GM23338 (cell line): Measurements from ENCODE around the gene PLAAT5. TPM values are rescaled to one million over a fixed set of nuclear protein-coding genes. Genes with fewer than 3 reads are reported as not detected.

Experiments
- ATAC-seq: fragments of 200-7000 bp; cut with Tn5 transposase; 3 replicates; pipeline ENCODE4 v1.9.1; 2020
- DNase-seq: peaks from one replicate; pipeline ENCODE4 v3.0.0-alpha.2; 2015; ENCODE audit warnings: low spot score
- H2AFZ ChIP-seq: fragments of 200-600 bp; sonication (generic); 2 replicates; pipeline ENCODE4 v1.8.0; 2016; ENCODE audit warnings: antibody characterized with exemption, mild to moderate bottlenecking, moderate library complexity
- H3F3A ChIP-seq: fragments of 200-600 bp; sonication (generic); replicated peaks from 2 replicates; pipeline ENCODE4 v1.8.0; 2017; ENCODE audit warnings: antibody characterized with exemption, mixed run types, low read depth
- H3K27ac ChIP-seq: fragments of 200-600 bp; sonication (generic); 2 replicates; pipeline ENCODE4 v1.6.1; 2016; ENCODE audit warnings: low read depth
- H3K27me3 ChIP-seq: fragments of 200-600 bp; sonication (generic); 2 replicates; pipeline ENCODE4 v1.8.0; 2016; ENCODE audit warnings: mild to moderate bottlenecking, mixed run types, moderate library complexity; ENCODE audit not compliant: insufficient read depth
- H3K36me3 ChIP-seq: fragments of 200-600 bp; sonication (generic); 2 replicates; pipeline ENCODE4 v1.8.0; 2016; ENCODE audit warnings: mild to moderate bottlenecking; ENCODE audit not compliant: insufficient read depth
- H3K4me1 ChIP-seq: fragments of 200-600 bp; sonication (generic); 2 replicates; pipeline ENCODE4 v1.8.0; 2016; ENCODE audit warnings: mild to moderate bottlenecking, moderate library complexity; ENCODE audit not compliant: insufficient read depth
- H3K4me2 ChIP-seq: fragments of 200-600 bp; sonication (generic); 2 replicates; pipeline ENCODE4 v1.7.1; 2017; ENCODE audit warnings: mixed run types
- H3K4me3 ChIP-seq: fragments of 200-600 bp; sonication (generic); 2 replicates; pipeline ENCODE4 v1.6.1; 2016; ENCODE audit warnings: mixed run types
- H3K79me2 ChIP-seq: fragments of 200-600 bp; sonication (generic); replicated peaks from 2 replicates; pipeline ENCODE4 v1.8.0; 2017; ENCODE audit warnings: mild to moderate bottlenecking; ENCODE audit not compliant: insufficient read depth
- H3K9me2 ChIP-seq: fragments of 200-600 bp; sonication (generic); 2 replicates; pipeline ENCODE4 v1.8.0; 2017; ENCODE audit not compliant: insufficient read depth
- H4K20me1 ChIP-seq: fragments of 200-600 bp; sonication (generic); replicated peaks from 2 replicates; pipeline ENCODE4 v1.8.0; 2017; ENCODE audit warnings: mild to moderate bottlenecking; ENCODE audit not compliant: insufficient read depth
- H3K27ac Mint-ChIP-seq: 2 replicates; pipeline ENCODE4 v1.8.0; 2020; ENCODE audit warnings: inconsistent platforms, mild to moderate bottlenecking, moderate library complexity, mixed read lengths
- H3K27me3 Mint-ChIP-seq: 3 replicates; pipeline ENCODE4 v1.8.0; 2022; ENCODE audit warnings: low read depth, mild to moderate bottlenecking, moderate library complexity, mixed read lengths, inconsistent platforms; ENCODE audit not compliant: insufficient read depth, poor library complexity
- H3K36me3 Mint-ChIP-seq: 3 replicates; pipeline ENCODE4 v1.8.0; 2021; ENCODE audit warnings: low read depth, mild to moderate bottlenecking, inconsistent platforms, moderate library complexity, mixed read lengths
- H3K4me1 Mint-ChIP-seq: 3 replicates; pipeline ENCODE4 v1.8.0; 2020; ENCODE audit warnings: mild to moderate bottlenecking, inconsistent platforms, mixed read lengths
- H3K4me3 Mint-ChIP-seq: 3 replicates; pipeline ENCODE4 v1.8.0; 2021; ENCODE audit warnings: moderate library complexity, mild to moderate bottlenecking, inconsistent platforms, mixed read lengths
- H3K9me3 Mint-ChIP-seq: 3 replicates; pipeline ENCODE4 v1.8.0; 2020; ENCODE audit warnings: moderate library complexity, mild to moderate bottlenecking, inconsistent platforms, mixed read lengths
- CREB1 ChIP-seq: fragments of 250-450 bp; sonication (Bioruptor Pico); IDR thresholded peaks from 2 replicates; pipeline ENCODE4 v1.5.0; 2020; ENCODE audit warnings: low read depth, mild to moderate bottlenecking, moderate library complexity
- JUNB ChIP-seq: IDR thresholded peaks from one replicate; pipeline ENCODE4 v1.6.1; 2016; ENCODE audit warnings: antibody characterized with exemption; ENCODE audit not compliant: unreplicated experiment
- NANOG ChIP-seq: IDR thresholded peaks from 2 replicates; pipeline ENCODE4 v1.6.1; 2016; ENCODE audit warnings: antibody characterized with exemption, borderline replicate concordance
- POLR2AphosphoS5 ChIP-seq: IDR thresholded peaks from 2 replicates; pipeline ENCODE4 v1.6.1; 2016; ENCODE audit warnings: antibody characterized with exemption, low read depth
- REST ChIP-seq: IDR thresholded peaks from one replicate; pipeline ENCODE4 v1.6.1; 2018; ENCODE audit warnings: antibody characterized with exemption; ENCODE audit not compliant: unreplicated experiment
- STAT1 ChIP-seq: IDR thresholded peaks from one replicate; pipeline ENCODE4 v1.6.1; 2016; ENCODE audit warnings: antibody characterized with exemption; ENCODE audit not compliant: unreplicated experiment
- ZNF114 ChIP-seq: fragments of 250-450 bp; sonication (Bioruptor Pico); IDR thresholded peaks from 2 replicates; pipeline ENCODE4 v1.5.0; 2020; ENCODE audit warnings: mild to moderate bottlenecking, moderate library complexity
- ZNF331 ChIP-seq: fragments of 250-450 bp; sonication (Bioruptor Pico); IDR thresholded peaks from 2 replicates; pipeline ENCODE4 v1.5.0; 2020; ENCODE audit warnings: low read depth, mild to moderate bottlenecking, moderate library complexity
- polyA plus RNA-seq: library from polyadenylated mRNA; unstranded; fragments of >200 nt; fragmentation: Nextera tagmentation; extraction: Ambion mirVana; gene quantifications from 2 replicates; pipeline ENCODE4 v1.2.1, GENCODE V29; 2016
- total RNA-seq: library from RNA; depleted of rRNA; stranded (reverse); fragments of >200 nt; shearing (Covaris generic); gene quantifications from 2 replicates; pipeline ENCODE4 v1.2.3, GENCODE V29; 2014
- TF ChIP-seq, protein P1 (sequence below): fragments of 250-450 bp; sonication (Bioruptor Pico); IDR thresholded peaks from 2 replicates; pipeline ENCODE4 v1.5.0; 2020; ENCODE audit warnings: mild to moderate bottlenecking, moderate library complexity
- TF ChIP-seq, protein P2 (sequence below): IDR thresholded peaks from 2 replicates; pipeline ENCODE4 v1.6.1; 2016; ENCODE audit warnings: antibody characterized with exemption

PLAAT5 gene
- total and polyA plus RNA-seq, 2 experiments from 2014 or later: 7.7 to 11.6 TPM

DNA sequence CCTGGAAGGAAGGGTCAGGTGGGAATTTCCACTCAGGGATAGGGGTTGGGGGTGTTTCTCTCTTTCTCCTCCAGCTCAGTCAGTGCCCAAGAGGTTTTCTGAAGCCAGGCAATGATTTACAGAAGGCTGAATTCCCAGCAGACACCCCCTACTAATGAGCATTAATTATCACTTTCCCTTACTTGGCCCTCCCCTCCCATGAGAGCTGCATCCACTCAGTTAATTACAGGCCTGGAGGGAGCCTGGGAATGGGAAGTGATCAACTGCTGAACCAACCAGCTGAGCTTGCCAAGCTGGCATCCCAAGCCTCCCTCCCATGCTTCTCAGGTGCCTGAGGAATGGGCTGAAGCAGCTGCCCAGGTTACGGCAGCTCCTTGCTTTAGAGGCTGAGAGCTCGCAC is 15.9 kb upstream of the PLAAT5 start:
- Histone ChIP-seq H3K9me2 (peaks cover 9% of the 10 kb centered on the region; the same call in 1 of the 2 replicates), H3K4me1 (peaks cover 26% of the 10 kb centered on the region), H3K27me3 (no peaks in the 10 kb centered on the region), H3F3A (no peaks in the 10 kb centered on the region; the same call in 1 of the 2 replicates), H3K27ac (no peak overlapping the region), H3K79me2 (no peaks in the 10 kb centered on the region), H3K36me3 (no peaks in the 10 kb centered on the region), H2AFZ (0 out of 2 replicates have a peak overlapping the region, but pooled peaks have one; percentile 32), H3K4me2 (no peak overlapping the region), H3K4me3 (no peak overlapping the region), H4K20me1 (no peaks in the 10 kb centered on the region)
- Mint-ChIP-seq H3K4me3 (no peak overlapping the region), H3K27me3 (peaks cover 11% of the 10 kb centered on the region), H3K27ac (no peak overlapping the region), H3K9me3 (peaks cover 14% of the 10 kb centered on the region), H3K36me3 (peaks cover 14% of the 10 kb centered on the region; the same call in 1 of the 3 replicates), H3K4me1 (peaks cover 48% of the 10 kb centered on the region)
- TF ChIP-seq POLR2AphosphoS5: no peak
- no peak for TF ChIP-seq REST
- TF ChIP-seq, protein P1, sequence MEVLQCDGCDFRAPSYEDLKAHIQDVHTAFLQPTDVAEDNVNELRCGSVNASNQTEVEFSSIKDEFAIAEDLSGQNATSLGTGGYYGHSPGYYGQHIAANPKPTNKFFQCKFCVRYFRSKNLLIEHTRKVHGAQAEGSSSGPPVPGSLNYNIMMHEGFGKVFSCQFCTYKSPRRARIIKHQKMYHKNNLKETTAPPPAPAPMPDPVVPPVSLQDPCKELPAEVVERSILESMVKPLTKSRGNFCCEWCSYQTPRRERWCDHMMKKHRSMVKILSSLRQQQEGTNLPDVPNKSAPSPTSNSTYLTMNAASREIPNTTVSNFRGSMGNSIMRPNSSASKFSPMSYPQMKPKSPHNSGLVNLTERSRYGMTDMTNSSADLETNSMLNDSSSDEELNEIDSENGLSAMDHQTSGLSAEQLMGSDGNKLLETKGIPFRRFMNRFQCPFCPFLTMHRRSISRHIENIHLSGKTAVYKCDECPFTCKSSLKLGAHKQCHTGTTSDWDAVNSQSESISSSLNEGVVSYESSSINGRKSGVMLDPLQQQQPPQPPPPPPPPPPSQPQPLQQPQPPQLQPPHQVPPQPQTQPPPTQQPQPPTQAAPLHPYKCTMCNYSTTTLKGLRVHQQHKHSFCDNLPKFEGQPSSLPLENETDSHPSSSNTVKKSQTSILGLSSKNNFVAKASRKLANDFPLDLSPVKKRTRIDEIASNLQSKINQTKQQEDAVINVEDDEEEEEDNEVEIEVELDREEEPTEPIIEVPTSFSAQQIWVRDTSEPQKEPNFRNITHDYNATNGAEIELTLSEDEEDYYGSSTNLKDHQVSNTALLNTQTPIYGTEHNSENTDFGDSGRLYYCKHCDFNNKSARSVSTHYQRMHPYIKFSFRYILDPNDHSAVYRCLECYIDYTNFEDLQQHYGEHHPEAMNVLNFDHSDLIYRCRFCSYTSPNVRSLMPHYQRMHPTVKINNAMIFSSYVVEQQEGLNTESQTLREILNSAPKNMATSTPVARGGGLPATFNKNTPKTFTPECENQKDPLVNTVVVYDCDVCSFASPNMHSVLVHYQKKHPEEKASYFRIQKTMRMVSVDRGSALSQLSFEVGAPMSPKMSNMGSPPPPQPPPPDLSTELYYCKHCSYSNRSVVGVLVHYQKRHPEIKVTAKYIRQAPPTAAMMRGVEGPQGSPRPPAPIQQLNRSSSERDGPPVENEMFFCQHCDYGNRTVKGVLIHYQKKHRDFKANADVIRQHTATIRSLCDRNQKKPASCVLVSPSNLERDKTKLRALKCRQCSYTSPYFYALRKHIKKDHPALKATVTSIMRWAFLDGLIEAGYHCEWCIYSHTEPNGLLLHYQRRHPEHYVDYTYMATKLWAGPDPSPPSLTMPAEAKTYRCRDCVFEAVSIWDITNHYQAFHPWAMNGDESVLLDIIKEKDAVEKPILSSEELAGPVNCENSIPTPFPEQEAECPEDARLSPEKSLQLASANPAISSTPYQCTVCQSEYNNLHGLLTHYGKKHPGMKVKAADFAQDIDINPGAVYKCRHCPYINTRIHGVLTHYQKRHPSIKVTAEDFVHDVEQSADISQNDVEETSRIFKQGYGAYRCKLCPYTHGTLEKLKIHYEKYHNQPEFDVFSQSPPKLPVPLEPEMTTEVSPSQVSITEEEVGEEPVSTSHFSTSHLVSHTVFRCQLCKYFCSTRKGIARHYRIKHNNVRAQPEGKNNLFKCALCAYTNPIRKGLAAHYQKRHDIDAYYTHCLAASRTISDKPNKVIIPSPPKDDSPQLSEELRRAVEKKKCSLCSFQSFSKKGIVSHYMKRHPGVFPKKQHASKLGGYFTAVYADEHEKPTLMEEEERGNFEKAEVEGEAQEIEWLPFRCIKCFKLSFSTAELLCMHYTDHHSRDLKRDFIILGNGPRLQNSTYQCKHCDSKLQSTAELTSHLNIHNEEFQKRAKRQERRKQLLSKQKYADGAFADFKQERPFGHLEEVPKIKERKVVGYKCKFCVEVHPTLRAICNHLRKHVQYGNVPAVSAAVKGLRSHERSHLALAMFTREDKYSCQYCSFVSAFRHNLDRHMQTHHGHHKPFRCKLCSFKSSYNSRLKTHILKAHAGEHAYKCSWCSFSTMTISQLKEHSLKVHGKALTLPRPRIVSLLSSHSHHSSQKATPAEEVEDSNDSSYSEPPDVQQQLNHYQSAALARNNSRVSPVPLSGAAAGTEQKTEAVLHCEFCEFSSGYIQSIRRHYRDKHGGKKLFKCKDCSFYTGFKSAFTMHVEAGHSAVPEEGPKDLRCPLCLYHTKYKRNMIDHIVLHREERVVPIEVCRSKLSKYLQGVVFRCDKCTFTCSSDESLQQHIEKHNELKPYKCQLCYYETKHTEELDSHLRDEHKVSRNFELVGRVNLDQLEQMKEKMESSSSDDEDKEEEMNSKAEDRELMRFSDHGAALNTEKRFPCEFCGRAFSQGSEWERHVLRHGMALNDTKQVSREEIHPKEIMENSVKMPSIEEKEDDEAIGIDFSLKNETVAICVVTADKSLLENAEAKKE: no peak
- TF ChIP-seq, protein P2, sequence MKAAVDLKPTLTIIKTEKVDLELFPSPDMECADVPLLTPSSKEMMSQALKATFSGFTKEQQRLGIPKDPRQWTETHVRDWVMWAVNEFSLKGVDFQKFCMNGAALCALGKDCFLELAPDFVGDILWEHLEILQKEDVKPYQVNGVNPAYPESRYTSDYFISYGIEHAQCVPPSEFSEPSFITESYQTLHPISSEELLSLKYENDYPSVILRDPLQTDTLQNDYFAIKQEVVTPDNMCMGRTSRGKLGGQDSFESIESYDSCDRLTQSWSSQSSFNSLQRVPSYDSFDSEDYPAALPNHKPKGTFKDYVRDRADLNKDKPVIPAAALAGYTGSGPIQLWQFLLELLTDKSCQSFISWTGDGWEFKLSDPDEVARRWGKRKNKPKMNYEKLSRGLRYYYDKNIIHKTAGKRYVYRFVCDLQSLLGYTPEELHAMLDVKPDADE: no peak
- TF ChIP-seq CREB1 (CRISPR knock-in tag): no peak
- no peak for TF ChIP-seq STAT1
- TF ChIP-seq ZNF331: no peak
- no peak for TF ChIP-seq JUNB
- TF ChIP-seq ZNF114 (CRISPR knock-in tag): no peak
- no peak for TF ChIP-seq NANOG
- ATAC-seq (no peak), DNase-seq (no peak)
